C4-2B (cell line): Measurements from ENCODE around the gene ITPKC.

Experiments
- H3K27ac ChIP-seq: fragments of 450-650 bp; 2 replicates; pipeline ENCODE4 v1.5.1; 2017
- CTCF ChIP-seq: fragments of 450-650 bp; conservative IDR thresholded peaks from 2 replicates; pipeline ENCODE4 v1.5.1; 2017; ENCODE audit warnings: mild to moderate bottlenecking
- ZFX ChIP-seq: fragments of 450-650 bp; IDR thresholded peaks from 2 replicates; pipeline ENCODE4 v1.6.1; 2017

ITPKC gene

GRCh38 chr19:40775632-40776022 lies 58.7 kb downstream of the ITPKC start:
- TF ChIP-seq ZFX (no peak), CTCF (no peak)
- H3K27ac ChIP-seq, result no peak overlapping the region

- TF ChIP-seq ZFX (no peak), CTCF (no peak)
- no peak overlapping the region for H3K27ac ChIP-seq
These were observed 59.5 kb downstream of the ITPKC start for GRCh38 chr19:40776364-40776763.

GRCh38 chr19:40776932-40777644 lies 60.2 kb downstream of the ITPKC start:
- TF ChIP-seq ZFX (no peak), CTCF (no peak)
- peak overlapping the region; percentile 81 for H3K27ac ChIP-seq

- TF ChIP-seq CTCF (no peak), ZFX (no peak)
- peak overlapping the region; percentile 81 for H3K27ac ChIP-seq
These were observed 60.7 kb downstream of the ITPKC start for GRCh38 chr19:40777645-40777936.

GRCh38 chr19:40777937-40778705 lies 61.2 kb downstream of the ITPKC start, which contains the start of gene RAB4B:
Gene RAB4B (plus strand): TSS chr19:40778247. CDS start chr19:40778376, 129 bp downstream.
- H3K27ac ChIP-seq, result peak within 1 kb of the TSS; percentile 81
- TF ChIP-seq ZFX (no peak; the same call in 1 of the 2 replicates), CTCF (no peak)

- TF ChIP-seq CTCF, result no peak
- TF ChIP-seq ZFX, result no peak
- peak overlapping the region; percentile 81 for H3K27ac ChIP-seq
These were observed 61.9 kb downstream of the ITPKC start for GRCh38 chr19:40778706-40779284.

- H3K27ac ChIP-seq, result no peak overlapping the region
- TF ChIP-seq ZFX, result no peak
- no peak for TF ChIP-seq CTCF
These were observed 63.7 kb downstream of the ITPKC start for GRCh38 chr19:40780582-40780981.
